Measurements from ENCODE around the gene C21orf58.

DNA sequence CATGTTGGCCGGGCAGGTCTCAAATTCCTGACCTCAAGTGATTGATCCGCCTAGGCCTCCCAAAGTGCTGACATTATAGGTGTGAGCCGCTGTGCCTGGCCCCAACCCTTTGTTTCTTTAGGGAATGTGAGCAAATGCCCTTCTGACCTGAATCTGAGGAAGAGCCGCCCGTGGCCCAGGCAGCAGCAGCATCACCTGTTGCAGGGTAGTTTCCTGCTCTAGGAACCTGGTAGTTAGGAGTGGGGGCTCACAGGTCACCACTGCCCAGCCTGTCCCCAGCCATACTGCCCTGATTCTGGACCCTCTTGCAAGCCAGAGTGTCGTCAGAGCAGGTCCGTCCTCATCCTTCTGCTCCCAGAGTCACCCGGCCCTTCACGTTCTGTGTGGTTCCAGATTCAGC, 24.5 kb downstream of the C21orf58 start:
- TF ChIP-seq, protein P1, sequence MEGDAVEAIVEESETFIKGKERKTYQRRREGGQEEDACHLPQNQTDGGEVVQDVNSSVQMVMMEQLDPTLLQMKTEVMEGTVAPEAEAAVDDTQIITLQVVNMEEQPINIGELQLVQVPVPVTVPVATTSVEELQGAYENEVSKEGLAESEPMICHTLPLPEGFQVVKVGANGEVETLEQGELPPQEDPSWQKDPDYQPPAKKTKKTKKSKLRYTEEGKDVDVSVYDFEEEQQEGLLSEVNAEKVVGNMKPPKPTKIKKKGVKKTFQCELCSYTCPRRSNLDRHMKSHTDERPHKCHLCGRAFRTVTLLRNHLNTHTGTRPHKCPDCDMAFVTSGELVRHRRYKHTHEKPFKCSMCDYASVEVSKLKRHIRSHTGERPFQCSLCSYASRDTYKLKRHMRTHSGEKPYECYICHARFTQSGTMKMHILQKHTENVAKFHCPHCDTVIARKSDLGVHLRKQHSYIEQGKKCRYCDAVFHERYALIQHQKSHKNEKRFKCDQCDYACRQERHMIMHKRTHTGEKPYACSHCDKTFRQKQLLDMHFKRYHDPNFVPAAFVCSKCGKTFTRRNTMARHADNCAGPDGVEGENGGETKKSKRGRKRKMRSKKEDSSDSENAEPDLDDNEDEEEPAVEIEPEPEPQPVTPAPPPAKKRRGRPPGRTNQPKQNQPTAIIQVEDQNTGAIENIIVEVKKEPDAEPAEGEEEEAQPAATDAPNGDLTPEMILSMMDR (conservative IDR thresholded peaks at IDR 0.05; ENCODE audit: low read depth in 2 of 2): no peak
- no peak for TF ChIP-seq EZH2 (IDR thresholded peaks at IDR 0.05; ENCODE audit: low read depth, unreplicated experiment)
- no peak for TF ChIP-seq EZH2phosphoT487 (IDR thresholded peaks at IDR 0.05; ENCODE audit: unreplicated experiment)
- TF ChIP-seq POLR2AphosphoS5 (IDR thresholded peaks at IDR 0.05; ENCODE audit: low read depth): no peak
- TF ChIP-seq, protein P2, sequence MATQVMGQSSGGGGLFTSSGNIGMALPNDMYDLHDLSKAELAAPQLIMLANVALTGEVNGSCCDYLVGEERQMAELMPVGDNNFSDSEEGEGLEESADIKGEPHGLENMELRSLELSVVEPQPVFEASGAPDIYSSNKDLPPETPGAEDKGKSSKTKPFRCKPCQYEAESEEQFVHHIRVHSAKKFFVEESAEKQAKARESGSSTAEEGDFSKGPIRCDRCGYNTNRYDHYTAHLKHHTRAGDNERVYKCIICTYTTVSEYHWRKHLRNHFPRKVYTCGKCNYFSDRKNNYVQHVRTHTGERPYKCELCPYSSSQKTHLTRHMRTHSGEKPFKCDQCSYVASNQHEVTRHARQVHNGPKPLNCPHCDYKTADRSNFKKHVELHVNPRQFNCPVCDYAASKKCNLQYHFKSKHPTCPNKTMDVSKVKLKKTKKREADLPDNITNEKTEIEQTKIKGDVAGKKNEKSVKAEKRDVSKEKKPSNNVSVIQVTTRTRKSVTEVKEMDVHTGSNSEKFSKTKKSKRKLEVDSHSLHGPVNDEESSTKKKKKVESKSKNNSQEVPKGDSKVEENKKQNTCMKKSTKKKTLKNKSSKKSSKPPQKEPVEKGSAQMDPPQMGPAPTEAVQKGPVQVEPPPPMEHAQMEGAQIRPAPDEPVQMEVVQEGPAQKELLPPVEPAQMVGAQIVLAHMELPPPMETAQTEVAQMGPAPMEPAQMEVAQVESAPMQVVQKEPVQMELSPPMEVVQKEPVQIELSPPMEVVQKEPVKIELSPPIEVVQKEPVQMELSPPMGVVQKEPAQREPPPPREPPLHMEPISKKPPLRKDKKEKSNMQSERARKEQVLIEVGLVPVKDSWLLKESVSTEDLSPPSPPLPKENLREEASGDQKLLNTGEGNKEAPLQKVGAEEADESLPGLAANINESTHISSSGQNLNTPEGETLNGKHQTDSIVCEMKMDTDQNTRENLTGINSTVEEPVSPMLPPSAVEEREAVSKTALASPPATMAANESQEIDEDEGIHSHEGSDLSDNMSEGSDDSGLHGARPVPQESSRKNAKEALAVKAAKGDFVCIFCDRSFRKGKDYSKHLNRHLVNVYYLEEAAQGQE (IDR thresholded peaks at IDR 0.05; ENCODE audit: unreplicated experiment): no peak
- no peak for TF ChIP-seq STAT1 (IDR thresholded peaks at IDR 0.05; ENCODE audit: unreplicated experiment)
- TF ChIP-seq NANOG (IDR thresholded peaks at IDR 0.05; ENCODE audit: borderline replicate concordance): no peak
- no peak for TF ChIP-seq ZNF331 (CRISPR knock-in tag; IDR thresholded peaks at IDR 0.05; ENCODE audit: low read depth)

Data from GM23338 (cell line).